GM19025 (cell line): ENCODE measurements around the gene POLR3B.
"Not testable (repeated sequence)": the region's sequence is repeated elsewhere in the genome, so short reads cannot be mapped to it uniquely, and the experiment has no call there.

ENCODE experiments used
- ATAC-seq: cut with Tn5 transposase; IDR thresholded peaks from one replicate; pipeline ENCODE4 v1.9.1; 2021; ENCODE audit warnings: mild to moderate bottlenecking, low read depth, moderate library complexity; ENCODE audit not compliant: unreplicated experiment

The POLR3B gene

GRCh38 chr12:106341086-106341877 lies 16.3 kb upstream of the POLR3B start:
- no peak for ATAC-seq

- ATAC-seq: no peak
Observed at GRCh38 chr12:106342397-106343213, 14.9 kb upstream of the POLR3B start.

- ATAC-seq: no peak
Observed at GRCh38 chr12:106343214-106343528, 14.4 kb upstream of the POLR3B start.

GRCh38 chr12:106344131-106344530 lies 13.4 kb upstream of the POLR3B start:
- ATAC-seq: no peak

DNA sequence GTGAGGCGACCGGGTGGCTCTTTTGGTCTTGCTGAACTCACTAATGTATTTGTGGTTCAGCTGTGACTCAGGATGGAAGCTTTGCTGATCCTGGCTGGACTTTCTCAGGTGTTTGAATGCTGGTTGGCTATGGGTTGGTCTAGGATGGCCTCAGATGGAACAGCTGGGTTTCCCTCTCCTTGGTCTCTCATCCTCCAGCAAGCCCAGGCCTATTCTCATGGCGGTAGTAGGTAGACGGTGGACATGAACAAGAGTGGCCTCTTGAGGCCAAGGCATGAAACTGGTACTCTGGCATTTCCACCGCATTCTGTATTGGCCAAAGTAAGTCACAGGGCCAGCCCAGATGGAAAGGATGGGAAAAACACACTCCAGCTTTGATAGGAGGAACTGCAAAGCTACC lies 11.8 kb upstream of the POLR3B start:
- no peak for ATAC-seq

DNA sequence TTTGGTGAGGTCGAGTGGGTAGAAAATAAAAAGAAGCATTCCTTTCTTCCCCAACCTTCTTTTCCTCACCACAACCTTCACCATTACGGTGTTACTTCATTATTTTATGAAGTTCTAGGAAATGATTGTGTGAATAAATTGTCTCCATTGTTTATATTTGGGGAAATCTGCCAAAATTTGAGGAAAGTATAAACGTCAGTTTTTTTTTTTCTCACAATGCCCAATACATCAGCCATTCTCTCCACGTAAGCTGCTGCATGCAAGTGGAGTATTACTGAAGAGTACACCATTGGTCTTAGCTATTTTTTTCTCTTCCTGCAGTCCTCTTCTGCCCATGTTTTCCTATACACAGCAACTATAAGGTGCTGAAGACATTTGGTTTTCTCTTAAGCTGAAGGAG lies 9.1 kb upstream of the POLR3B start:
- no peak for ATAC-seq

GRCh38 chr12:106353175-106353574 lies 4.4 kb upstream of the POLR3B start:
- ATAC-seq: no peak

- no peak for ATAC-seq
Observed at GRCh38 chr12:106358396-106359241, 1.1 kb downstream of the POLR3B start.

GRCh38 chr12:106359646-106360399 lies 2.3 kb downstream of the POLR3B start:
- ATAC-seq: no peak

DNA sequence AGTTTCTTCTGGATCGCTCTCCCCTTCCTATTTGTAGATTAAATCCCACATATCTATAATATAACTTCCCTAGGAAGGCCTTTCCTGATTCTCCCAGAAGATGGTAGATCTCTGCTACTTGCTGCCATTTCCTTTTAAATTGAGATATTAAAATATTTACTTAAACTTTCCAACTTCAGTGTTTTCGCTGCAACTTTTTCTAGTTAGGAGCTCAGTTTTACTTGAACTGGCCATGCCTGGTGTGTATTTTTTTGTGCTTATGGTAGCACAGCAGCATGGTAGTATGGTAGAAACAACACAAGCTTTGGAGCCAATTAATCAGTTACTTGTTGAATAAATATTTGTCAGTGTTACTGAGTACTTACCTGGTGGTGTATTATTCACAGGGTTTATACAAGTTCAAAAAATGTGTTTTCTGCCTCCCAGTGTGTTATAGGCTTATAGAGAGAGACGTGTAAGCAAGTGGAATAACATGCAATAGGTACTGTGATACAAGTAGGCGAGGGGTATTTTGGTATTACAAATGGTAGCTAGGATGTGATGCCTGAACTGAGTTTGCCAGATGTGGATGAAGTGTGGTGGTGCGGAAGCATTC lies 2.9 kb downstream of the POLR3B start:
- ATAC-seq: no peak

DNA sequence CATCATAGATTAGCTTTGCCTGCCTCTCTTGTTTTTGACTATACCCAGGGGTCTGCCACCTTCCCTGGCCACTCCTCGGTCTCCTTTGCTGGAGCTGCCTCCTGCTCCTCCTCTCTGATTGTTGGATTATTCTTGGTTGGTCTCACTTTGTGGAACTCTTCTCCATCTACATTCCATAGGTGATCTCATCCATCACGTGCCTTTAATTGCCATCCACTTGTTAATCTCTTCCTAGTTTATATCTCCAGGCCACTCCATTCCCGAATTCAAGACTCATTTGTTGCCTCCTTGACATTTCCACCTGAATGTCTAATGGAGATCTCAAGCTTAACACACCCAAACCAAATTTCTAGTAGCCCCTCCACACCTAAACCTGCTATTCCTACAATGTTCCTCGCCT lies 5.4 kb downstream of the POLR3B start:
- ATAC-seq: no peak

DNA sequence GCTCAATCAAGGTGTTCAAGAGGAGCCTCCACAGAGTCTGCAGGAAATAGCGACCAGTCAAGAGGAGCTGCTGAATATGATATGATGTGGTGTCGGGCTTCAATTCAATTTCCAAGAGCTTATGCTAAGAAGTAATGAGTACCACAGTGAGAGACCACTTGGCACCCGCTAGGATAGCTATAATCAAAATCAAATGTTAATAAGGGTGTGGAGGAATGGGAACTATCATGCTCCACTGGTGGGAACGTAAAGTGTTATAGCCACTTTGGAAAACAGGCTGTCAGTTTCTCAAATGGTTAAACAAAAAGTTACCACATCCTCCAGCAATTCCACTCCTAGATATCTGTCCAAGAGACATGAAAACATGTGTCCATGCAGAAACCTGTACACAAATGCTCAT lies 6.7 kb downstream of the POLR3B start:
- no peak for ATAC-seq

DNA sequence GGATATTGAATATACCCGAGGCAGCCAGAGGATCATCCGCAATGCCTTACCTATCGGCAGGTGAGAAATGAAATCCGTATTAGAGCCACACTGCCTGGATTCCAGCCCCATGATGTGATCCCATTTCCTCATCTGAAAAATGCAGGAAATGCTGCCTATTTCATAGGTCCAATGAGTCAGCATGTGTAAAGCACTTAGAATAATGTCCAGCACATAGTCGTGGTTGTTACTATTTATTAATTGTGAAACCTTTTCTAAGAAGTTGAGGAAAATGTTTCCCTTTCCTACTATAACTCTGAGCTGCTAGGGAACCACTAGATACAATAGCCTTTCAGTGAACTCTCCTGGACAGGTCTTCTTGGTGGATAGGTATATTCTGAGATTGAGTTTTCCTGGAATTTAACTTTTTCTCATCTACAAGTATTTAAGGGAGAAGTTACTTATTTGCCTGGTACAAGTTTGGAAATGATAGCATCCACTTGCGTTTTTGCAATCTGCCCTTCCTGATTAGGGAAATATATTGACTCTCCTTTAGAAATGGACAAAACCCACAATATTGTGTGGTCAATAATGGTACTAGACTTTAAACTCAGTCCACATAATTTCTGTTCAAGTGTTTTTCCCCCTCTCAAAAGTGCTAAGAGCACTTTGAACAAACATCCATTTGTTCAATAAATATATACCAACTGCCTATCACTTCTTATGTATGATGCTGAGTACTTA lies 12.2 kb downstream of the POLR3B start:
- ATAC-seq: no peak

DNA sequence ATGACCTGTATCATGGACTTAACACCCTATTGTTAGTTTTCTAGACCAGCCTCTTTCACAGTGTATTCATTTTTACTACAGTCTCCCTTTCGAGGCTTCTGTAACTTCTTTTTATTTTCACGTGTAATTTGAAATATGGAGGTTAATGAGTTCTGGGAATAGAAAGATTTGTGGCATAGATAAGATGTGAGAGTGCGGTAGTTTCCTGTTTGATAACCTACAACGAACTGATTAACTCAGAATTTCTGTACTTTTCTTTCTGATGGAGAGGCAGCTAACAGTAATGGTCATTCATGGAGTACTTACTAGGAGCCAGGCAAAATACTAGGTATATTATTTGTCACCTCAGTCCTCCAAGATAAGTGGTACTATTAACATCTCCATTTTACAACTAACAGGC lies 21.2 kb downstream of the POLR3B start:
- ATAC-seq: no peak

- ATAC-seq: no peak
Observed at GRCh38 chr12:106380954-106381353, 23.4 kb downstream of the POLR3B start.

- not testable (repeated sequence) for ATAC-seq
Observed at GRCh38 chr12:106381866-106382265, 24.3 kb downstream of the POLR3B start.

DNA sequence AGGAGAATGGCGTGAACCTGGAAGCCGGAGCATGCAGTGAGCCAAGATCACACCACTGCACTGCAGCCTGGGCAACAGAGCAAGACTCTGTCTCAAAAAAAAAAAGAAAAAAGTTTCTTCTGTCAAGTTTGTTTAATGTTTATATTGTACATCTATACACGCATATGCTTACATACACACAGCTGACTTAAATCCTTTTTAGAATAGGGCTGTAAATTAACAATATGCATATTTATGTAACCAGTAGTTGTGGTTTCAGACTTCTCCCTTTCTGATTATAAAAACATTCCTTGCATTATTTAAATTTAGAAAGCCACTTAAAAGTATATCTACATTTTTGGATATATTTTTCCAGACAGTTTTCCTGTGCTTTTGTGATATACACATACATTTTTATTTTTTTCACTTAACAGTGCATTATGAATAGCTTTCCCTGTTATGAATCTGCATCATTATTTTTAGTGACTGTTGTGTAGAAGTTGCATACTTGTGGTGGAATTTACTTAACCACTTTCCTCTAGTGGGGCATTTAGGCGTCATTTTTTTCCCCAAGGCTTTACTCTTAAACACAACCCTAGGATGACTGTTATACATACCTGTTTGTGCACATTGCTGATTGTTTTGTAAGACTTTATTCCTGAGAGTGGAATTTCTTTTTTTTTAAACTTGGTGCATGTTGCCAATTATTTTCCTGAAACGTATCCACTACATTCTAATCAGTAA lies 29.4 kb downstream of the POLR3B start:
- ATAC-seq: no peak

DNA sequence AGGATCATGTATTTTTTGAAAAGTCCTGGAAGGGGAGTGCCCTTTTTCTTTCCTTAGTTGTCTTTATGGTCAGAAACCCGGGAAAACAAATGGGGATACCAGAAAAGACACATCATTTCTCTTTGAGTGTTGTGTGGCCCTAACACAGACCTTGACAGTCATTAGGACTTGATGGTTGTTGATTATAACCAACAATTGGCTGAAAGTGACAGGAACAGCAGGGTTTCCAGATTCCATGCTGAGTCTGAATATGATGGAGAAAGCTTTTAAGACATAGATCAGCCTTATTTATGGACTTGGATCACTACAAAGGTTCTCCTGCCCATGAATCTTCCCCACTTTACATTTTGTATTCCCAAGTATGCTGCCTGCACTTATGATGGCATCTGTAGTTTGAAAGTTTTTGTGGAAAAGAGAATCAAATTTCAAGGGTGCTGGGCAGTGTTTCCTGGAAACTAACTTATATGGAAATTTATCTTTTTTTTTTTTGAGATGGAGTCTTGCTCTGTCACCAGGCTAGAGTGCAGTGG lies 30.4 kb downstream of the POLR3B start:
- ATAC-seq: no peak
